HG02759 (cell line): ENCODE data around the gene PTGDR2.

Source experiments
- ATAC-seq: cut with Tn5 transposase; IDR thresholded peaks from one replicate; pipeline ENCODE4 v1.9.1; 2021; ENCODE audit warnings: mild to moderate bottlenecking, moderate library complexity; ENCODE audit not compliant: unreplicated experiment

Gene PTGDR2

DNA sequence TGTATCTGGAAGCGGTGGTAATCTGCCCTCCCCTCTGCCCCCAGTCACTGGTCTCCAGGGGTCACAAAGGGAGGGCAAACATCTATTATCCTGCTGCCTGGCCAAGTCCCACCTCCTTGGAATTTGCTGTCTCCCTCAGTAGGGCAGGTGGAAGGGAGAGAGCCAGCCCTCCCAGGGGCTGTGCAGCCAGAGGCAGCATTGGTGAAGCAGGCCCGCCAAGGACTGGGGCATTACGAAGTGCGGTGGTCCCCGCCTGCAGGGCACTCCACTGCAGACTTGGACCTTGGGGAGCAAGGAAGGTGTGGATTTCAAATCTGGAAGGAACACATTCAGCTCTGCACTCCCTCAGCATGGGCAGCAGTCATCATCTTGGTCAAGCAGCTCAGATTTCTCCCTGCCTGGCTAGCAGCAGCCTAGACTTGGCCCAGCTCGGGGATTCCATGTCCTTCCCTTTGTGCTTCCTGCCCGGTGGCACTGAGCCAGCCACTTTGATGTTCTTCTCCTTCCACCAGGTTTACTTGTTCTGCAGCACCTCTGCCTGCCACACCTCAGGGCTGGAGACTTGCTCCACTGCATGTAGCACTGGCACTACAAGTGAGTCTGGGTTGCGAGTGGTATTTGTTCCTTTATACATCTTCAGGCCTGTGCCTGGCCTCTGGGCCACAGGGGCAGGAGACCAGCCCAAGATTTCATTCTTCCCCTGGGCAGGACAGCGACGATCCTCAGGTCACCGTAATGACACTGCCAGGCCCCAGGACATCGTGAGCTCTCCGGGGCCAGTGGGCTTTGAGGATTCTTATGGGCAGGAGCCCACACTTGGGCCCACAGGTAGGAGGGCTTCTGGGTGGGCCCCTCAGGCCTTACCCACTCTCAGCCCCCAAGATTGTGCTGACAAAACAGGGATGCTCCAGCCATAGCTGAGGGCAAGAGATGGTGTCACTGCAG lies 18.9 kb upstream of the PTGDR2 start:
- ATAC-seq, result no peak

DNA sequence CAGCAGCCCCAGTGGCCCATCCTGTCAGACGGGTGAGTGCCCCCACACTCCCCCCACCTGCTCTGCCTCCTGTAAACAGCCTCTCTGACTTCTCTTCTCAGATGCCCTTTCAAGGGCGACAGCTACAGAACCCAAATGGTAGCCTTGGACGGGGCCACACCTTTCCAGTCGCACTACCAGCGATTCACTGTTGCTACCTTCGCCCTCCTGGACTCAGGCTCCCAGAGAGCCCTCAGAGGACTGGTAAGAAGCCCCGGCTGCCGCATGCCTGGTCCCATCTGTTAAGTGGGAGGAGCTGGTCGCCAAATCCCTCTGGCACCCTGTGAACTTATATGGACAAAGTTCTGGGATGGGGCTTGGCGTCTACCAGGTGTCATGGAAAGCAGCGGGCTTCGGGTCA lies 17.8 kb upstream of the PTGDR2 start:
- ATAC-seq, result no peak

DNA sequence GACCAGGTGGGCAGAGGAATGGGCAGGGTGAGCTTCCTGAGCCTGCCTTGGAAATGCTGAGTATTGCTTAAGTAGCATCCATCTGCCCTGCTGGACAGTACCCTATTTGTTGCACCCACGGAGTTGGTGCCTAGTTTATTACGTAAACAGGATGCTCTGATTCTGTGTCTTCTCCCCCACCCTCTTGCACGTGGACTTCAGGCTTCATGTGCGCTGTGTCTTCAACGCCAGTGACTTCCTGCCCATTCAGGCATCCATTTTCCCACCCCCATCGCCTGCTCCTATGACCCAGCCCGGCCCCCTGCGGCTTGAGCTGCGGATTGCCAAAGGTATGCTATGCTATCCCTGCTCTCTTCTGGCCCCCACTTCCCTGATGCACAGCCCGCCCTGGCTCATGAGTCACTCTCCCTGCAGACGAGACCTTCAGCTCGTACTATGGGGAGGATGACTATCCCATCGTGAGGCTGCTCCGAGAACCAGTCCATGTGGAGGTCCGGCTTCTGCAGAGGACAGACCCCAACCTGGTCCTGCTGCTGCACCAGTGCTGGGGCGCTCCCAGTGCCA lies 17.3 kb upstream of the PTGDR2 start:
- ATAC-seq, result no peak

DNA sequence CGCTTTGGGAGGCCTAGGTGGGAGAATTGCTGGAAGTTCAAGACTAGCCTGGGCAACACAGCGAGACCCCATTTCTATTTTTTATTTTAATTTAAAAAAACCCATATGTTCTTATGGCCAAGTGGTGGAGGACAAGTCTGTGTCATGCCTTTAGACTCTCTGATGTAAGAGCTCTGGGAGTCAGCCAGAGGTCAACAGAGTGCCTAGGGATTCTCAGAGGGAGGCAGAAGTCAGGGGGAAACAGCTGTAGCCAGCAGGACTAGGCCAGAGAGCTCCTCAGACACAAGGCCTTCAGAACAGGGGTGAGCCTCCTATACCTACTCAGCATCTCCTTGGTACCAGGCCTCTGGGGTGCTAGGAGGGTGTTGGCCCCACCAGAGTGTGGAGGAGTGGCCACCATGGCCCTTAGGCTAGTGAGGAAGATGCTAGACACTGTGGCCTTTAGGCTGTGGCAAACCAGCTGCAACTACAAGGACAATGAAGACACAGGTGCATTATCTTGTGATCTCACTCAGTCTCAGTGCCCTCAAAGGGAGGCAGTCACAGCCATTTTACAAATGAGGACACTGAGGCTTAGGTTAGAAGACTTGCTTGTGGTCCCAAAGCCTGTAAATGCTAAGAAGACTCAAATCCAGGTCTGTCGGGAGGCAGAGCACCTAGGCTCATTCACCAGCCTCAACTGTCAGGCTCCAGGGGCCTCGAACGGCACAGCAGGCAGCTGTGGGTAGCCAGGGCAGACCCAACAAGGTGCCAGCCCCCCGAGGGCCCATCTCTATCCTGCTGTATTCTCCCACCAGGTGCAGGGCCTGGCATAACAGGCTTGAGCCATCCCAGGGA lies 16.6 kb upstream of the PTGDR2 start:
- no peak for ATAC-seq

DNA sequence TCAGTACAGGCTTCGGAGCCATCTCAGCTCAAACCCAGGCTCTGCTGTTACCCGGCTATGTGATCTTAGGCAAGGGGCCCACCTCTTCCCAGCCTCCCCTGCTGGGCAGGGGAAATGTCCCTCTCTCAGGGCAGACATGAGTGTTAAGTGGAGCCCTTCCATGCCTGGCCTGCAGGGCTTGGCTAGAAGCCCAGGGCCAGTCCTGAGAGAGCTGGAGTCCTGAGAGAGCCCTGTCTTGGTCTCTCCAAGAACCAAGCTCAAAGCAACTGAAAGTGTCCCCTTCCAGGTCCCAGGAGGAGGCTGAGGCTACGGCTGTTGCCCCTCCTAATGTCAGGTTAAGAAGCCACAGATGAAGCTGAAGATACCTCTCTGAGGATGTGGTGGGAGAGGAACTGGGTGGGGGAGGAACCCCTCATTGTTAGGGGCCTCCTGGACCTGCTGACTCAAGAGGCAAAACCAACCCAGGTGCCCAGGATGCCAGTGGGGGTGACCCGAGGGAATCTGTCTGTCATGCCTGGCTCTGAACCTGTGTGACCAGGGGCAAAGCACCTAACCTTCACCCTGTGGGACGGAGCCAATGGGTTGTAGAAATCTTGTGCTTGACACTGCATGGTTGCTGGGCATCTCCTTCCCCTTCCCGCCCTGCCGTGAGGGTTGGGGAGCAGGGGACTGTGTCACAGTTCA lies 15.8 kb upstream of the PTGDR2 start:
- no peak for ATAC-seq

DNA sequence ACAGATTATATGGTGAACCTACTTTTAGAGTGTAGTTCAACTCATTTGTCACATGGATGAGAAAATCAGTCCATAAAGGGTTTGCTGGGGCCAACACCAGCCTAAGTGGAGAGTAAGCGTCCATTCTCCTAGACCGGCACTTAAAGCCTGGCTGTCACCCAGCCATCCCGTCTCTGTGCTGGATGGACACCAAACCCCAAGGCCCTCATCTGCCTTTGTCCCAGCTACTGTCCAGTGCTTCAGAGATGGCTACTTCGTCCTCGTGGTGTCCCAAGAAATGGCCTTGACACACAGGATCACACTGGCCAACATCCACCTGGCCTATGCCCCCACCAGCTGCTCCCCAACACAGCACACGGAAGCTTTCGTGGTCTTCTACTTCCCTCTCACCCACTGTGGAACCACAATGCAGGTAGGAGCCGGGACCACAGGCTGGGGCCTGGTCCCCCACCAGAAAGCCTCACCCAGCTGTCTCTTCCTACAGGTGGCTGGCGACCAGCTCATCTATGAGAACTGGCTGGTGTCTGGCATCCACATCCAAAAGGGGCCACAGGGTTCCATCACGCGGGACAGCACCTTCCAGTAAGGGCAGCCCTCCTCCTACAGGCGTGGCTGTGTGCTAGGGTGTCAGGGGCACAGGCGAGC lies 15.1 kb upstream of the PTGDR2 start:
- ATAC-seq, result no peak

DNA sequence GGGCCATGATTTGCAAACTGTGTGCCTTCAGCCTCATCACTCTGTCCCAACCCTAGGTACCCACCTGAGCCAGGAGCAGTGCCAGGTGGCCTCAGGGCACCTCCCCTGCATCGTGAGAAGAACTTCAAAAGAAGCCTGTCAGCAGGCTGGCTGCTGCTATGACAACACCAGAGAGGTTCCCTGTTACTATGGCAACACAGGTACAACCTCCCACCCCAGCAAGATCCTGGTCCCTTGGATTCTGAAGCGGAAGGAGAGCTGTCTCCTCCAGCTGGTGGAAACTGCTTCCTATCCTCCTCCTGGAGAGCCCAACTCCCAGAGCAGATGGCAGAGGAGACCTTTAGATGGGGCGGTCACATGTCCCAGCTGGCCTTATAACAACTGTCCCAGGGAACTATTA lies 14.5 kb upstream of the PTGDR2 start:
- no peak for ATAC-seq

DNA sequence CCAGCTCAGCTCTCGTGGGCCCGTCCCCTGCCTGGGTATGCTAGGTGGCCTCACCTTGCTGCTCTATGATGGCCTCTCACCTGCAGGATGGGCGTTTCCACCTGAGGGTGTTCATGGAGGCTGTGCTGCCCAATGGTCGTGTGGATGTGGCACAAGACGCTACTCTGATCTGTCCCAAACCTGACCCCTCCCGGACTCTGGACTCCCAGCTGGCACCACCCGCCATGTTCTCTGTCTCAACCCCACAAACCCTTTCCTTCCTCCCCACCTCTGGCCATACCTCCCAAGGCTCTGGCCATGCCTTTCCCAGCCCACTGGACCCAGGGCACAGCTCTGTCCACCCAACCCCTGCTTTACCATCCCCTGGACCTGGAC lies 13.7 kb upstream of the PTGDR2 start:
- no peak for ATAC-seq

DNA sequence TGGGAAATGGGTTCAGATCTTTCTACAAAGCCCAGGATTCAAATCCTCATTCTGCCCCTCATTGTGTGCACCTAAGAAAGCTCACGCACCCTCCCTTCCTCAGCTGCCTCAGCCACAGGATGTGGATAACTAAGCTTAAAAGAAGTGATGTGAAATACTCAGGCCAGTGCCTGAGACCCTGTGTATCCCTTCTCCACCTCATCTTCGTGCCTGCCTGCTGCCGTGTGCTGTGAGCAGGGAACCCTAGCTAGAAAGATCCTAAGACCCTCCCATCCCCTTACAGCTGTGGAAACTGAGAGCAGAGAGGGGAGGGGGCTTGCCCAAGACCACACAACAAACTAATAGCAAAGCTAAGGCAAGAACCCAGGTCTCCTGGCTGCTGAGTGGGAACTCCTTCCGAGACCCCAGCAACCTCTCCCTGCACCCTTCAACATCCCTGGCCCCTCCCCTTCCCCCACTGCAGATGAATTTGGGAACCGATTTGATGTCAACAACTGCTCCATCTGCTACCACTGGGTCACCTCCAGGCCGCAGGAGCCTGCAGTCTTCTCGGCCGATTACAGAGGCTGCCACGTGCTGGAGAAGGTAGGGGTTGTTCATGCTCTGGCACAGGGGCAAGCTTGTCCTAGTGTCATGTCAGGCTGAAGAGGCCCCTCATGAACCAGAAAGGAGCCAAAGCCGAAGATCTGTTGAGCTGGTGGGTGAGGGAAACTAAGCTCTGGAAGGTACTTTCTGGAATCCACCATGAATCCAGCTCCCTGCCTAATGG lies 13.1 kb upstream of the PTGDR2 start:
- ATAC-seq, result no peak

DNA sequence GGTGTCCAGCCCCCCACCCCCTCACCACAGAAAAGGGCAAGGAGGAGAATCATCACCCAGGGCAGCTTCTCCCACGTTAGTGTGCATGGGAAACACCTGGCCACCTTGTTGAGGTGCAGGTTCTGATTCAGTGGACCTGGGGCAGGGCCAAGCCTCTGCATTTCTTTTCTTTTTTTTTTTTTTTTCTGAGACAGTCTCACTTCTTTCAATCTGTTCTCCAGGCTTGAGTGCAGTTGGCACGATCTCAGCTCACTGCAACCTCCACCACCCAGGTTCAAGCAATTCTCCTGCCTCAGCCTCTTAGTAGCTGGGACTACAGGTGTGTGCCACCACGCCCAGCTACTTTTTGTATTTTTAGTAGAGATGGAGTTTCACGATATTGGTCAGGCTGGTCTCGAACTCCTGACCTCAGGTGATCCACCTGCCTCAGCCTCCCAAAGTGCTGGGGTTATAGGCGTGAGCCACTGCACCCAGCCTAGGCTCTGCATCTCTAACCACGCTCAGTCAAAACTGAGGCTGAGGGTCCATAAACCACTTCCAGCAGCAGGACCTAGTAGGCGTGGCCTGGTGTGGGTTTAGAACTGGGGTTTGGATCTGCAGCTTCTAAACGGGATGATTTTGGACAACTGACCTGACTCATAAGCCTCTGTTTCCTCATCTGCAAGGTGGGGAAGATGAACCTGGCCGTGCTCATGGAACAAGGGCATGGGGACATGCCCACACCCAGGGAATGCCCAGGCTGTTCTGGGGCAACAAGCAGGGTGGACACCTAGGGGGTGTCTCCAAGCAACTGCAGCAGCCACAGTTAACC lies 12.3 kb upstream of the PTGDR2 start:
- no peak for ATAC-seq

DNA sequence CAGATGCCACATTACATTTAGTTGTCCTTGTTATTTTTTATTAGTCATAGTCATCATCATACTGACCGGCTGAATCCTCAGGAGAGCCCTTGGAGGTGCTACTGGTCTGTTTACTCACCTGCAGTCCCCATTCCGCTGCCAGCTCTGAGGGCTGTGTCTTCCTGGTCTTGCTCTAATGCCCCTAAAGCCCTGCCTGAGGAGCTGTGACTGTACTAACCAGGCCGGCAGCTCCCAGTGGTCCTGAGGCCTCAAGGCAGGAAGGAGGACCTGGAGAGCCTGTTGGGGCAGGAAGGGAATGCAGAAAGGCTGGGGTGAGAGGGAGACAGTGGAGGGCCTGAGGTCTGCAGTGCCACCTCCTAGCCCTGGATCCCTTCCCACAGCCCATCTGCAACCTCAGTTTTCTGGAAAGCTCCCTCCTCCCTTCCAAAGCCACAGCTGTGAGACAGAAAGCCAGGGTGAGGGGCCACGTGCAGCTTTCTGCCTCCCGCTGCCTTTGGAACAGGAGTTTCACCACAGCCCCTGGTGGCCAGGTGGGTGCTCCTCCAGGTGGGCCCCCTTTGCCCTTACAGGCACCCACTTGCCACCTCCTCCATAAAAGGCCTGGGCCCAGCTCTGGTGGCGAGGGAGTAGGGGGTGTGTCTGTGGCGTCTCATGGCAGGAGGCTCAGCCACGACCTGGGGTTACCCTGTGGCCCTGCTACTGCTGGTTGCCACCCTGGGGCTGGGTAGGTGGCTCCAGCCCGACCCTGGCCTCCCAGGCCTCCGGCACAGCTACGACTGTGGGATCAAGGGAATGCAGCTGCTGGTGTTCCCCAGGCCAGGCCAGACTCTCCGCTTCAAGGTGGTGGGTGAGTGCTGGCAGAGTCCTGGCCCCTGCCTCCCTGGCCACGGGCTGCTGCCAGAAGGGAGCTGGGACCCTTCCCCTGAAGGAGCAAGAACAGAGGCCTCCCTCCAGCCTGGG lies 11.4 kb upstream of the PTGDR2 start, which contains the start of gene ZP1:
TSS of gene ZP1 (plus strand) at position 632 of the 960 bp plus-strand sequence. CDS start at position 652, 20 bp downstream.
- ATAC-seq, result no peak

DNA sequence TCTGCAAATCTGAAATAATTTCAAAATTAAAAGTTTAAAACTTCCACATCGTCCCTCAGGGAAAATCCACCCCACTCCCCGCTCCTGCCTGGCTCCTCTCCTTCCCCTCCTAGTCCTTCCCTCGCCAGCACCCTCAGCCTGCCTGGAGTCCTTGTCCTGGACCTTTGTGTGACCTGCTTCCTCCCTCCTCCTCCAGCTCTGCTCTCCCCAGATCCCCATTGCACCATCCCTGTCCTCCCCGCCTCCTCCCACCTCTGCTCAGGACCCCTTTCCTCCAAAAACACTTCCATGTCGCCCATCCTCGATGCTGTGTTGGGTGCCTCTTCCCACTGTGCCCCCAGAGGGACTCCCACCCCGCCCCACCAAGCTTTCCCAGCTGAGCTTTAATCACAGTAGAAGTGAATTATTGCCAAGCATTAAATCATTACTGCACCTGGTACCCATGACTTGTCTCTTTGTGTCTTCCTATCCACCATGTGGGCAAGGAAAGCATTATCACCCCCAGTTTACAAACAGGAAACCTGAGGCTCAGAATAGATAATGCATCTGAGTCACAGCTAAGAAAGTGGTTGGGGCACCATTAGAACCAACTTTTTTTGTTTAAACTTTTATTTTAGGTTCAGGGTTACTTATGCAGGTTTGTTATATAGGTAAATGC lies 9.2 kb upstream of the PTGDR2 start:
- no peak for ATAC-seq

DNA sequence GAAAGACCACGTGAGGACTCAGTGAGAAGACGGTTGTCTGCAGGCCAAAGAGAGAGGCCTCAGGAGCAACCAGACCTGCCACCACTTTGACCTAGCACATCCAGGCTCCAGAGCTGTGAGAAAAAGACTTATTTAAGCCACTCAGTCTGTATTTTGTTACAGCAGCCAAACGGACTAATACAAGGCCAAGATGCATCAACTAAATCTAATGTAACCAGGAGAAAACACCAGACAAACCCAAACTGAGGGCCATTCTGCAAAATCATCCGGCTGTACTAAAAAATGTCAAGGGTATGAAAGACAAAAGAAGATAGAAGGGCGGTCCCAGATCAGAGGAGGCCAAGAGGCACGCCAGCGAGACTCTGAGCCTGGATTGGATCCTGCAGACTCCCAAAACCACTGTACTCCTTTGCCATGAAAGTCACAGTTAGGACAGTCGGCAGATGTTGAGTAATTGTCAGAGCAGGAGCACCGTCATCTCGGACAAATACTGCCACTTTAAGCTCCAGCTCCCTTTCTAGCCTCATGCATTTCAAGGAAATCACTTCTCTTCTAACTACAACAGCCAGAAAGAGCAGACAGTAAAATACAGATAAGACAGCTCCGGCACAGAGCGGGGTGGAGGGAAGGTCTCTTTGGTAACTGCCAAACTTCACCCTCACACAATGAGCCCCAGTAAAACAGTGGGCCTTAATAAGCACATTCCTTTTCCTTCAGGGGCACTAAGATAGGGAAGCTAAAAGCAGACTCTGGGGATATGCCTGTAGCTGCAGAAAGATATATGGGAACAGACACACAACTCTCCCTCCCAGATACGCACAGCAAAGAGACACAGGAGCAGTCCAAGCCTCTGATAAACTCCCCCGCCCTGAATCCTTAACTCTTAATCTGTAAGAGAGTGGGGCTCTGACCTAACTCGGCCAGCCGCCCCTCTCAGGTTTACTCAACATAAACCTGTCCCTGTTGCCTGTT lies 8.1 kb upstream of the PTGDR2 start:
- ATAC-seq, result no peak

DNA sequence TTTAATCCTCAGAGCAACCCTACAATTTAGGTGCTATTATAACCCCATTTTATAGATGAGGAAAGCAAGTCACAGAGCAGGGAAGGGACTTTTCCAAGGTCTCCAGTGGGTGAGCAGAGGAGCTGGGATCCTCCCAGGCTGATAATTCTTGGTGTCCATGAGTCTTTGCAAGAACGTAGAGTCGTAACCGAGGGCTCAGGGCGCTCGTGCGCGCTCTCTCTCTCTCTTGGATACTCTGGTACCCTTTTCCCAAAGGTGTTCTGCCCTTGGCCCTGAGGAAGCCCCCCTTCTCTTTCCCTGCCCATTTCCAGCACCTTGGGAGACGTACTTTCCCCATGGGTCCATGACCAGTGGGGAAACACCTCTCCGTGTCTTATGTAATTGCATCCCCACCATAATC lies 6.4 kb upstream of the PTGDR2 start:
- ATAC-seq, result no peak

DNA sequence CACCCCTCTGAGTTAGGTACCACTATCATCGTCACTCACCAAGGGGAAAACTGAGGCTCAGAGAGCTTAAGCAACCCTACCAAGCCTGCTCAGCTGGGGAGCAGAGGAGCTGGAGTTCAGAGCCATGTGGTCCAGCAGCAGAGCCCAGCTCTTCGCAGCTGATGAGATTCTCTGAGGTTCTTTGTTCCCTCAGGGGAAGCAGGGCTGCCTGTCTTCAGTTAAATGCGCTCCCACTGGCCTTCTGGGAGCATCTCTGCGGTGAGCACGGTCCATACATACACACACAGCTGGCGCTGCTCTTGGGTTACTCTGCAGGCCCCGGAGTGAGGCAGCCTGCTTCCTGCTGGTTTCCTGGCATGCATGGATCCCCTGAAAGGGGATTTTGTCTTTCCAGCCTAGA lies 5.2 kb upstream of the PTGDR2 start:
- ATAC-seq, result no peak

DNA sequence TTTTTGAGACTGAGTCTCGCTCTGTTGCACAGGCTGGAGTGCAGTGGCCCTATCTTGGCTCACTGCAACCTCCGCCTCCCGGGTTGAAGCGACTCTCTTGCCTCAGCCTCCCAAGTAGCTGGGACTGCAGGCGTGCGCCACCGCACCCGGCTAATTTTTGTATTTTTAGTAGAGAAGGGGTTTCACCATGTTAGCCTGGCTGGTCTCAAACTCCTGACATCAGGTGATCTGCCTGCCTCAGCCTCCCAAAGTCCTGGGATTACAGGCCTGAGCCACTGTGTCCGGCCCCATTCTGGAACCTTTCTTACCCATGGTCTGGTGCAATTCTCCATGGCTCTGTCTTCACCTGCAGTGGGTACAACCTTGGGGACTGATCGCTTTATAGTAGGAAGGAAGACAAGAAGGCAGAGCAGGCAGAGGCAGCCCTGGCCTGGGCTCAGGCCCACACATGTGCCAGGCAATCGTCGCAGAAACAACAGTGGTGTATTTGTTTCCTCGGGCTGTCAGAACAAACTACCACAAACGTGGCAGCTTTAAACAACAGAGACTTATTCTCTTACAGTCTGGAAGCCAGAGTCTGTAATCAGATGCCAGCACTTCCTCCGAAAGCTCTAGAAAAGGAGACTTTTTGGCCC lies 4.0 kb upstream of the PTGDR2 start:
- ATAC-seq, result no peak
